Choroid plexus epithelial cell (primary cell): ENCODE data around the gene SCRN2.
A peak's percentile ranks its signal among the peaks of the same experiment; 100 is the strongest.

Experiments used
- DNase-seq: peaks from one replicate; pipeline ENCODE4 v3.0.0-alpha.2; 2010; ENCODE audit warnings: low read depth
- H3K4me3 ChIP-seq: 2 replicates; pipeline ENCODE4 v1.5.1; 2011; ENCODE audit warnings: low read depth, mild to moderate bottlenecking, control low read depth, low read length, moderate library complexity
- CTCF ChIP-seq: conservative IDR thresholded peaks from 2 replicates; pipeline ENCODE4 v1.5.1; 2011; ENCODE audit warnings: low read depth, mild to moderate bottlenecking, control low read depth, inconsistent platforms, low read length, moderate library complexity

Gene SCRN2

GRCh38 chr17:47830396-47831002 lies 10.6 kb downstream of the SCRN2 start:
- TF ChIP-seq CTCF = no peak
- H3K4me3 ChIP-seq = peak overlapping the region; percentile 99
- no peak for DNase-seq

- DNase-seq = peak; percentile 63
- no peak for TF ChIP-seq CTCF
Observed at GRCh38 chr17:47829870-47830269, 11.2 kb downstream of the SCRN2 start.

GRCh38 chr17:47823519-47823918 lies 17.6 kb downstream of the SCRN2 start:
- DNase-seq = no peak
- no peak overlapping the region for H3K4me3 ChIP-seq
- no peak for TF ChIP-seq CTCF

More at GRCh38 chr17:47829870-47830269, 11.2 kb downstream of the SCRN2 start:
- H3K4me3 ChIP-seq = no peak overlapping the region

GRCh38 chr17:47822785-47823184 lies 18.3 kb downstream of the SCRN2 start:
- no peak for TF ChIP-seq CTCF

GRCh38 chr17:47821424-47822391 lies 19.4 kb downstream of the SCRN2 start, which contains the start of gene OSBPL7:
OSBPL7 (minus strand) TSS chr17:47821794; CDS start chr17:47820278, 1,516 bp downstream.
- TF ChIP-seq CTCF = peak; percentile 22
- peak within 1 kb of the TSS; percentile 81 for H3K4me3 ChIP-seq
- peak; percentile 80 for DNase-seq

More at GRCh38 chr17:47822785-47823184, 18.3 kb downstream of the SCRN2 start:
- DNase-seq = no peak
- H3K4me3 ChIP-seq = no peak overlapping the region

GRCh38 chr17:47821031-47821423 lies 20.0 kb downstream of the SCRN2 start:
- DNase-seq = no peak
- H3K4me3 ChIP-seq = peak overlapping the region; percentile 81
- TF ChIP-seq CTCF = no peak
